SH-SY5Y (cell line): ENCODE data around the gene SF1.

Experiments
- GATA2 ChIP-seq: IDR thresholded peaks from 2 replicates; pipeline ENCODE4 v1.6.1; 2011; ENCODE audit warnings: mild to moderate bottlenecking, low read depth, low read length
- GATA3 ChIP-seq: IDR thresholded peaks from 2 replicates; pipeline ENCODE4 v1.6.1; 2011; ENCODE audit warnings: low read depth, mild to moderate bottlenecking, low read length, moderate library complexity

- TF ChIP-seq GATA2, result no peak
- TF ChIP-seq GATA3, result no peak
These were observed 55.9 kb downstream of the SF1 start for GRCh38 chr11:64722141-64723065.
